Measurements from ENCODE around the gene NFAT5. TPM values are rescaled to one million over a fixed set of nuclear protein-coding genes. Genes with fewer than 3 reads are reported as not detected.

The NFAT5 gene
- total RNA-seq, 1 donor from 2014 or later, result 25.6 TPM

- no peaks in the 10 kb centered on the region for H3K36me3 Mint-ChIP-seq (ENCODE audit: low read depth)
- H3K27ac Mint-ChIP-seq (ENCODE audit: unreplicated experiment), result no peak overlapping the region
- no peaks in the 10 kb centered on the region for H3K27me3 Mint-ChIP-seq (ENCODE audit: low read depth)
- no peaks in the 10 kb centered on the region for H3K4me1 Mint-ChIP-seq
- H3K9me3 Mint-ChIP-seq, result no peaks in the 10 kb centered on the region
- DNase-seq (ENCODE audit: low read depth, low spot score), result no peak
- no peak for TF ChIP-seq CTCF (conservative IDR thresholded peaks at IDR 0.05)
- no peak overlapping the region for H3K4me3 Mint-ChIP-seq
These were observed 141.2 kb downstream of the NFAT5 start for GRCh38 chr16:69706975-69707340.

- H3K4me1 Mint-ChIP-seq, result no peaks in the 10 kb centered on the region
- no peak overlapping the region for H3K27ac Mint-ChIP-seq (ENCODE audit: unreplicated experiment)
- no peak for TF ChIP-seq CTCF (conservative IDR thresholded peaks at IDR 0.05)
- H3K4me3 Mint-ChIP-seq, result no peak overlapping the region
- H3K36me3 Mint-ChIP-seq (ENCODE audit: low read depth), result peaks cover under 1% of the 10 kb centered on the region
- DNase-seq (ENCODE audit: low read depth, low spot score), result no peak
- H3K27me3 Mint-ChIP-seq (ENCODE audit: low read depth), result no peaks in the 10 kb centered on the region
- no peaks in the 10 kb centered on the region for H3K9me3 Mint-ChIP-seq
These were observed 142.3 kb downstream of the NFAT5 start for GRCh38 chr16:69707920-69708683.

- TF ChIP-seq CTCF (conservative IDR thresholded peaks at IDR 0.05), result peak; percentile 82
- Mint-ChIP-seq H3K27me3 (ENCODE audit: low read depth) (no peaks in the 10 kb centered on the region), H3K36me3 (ENCODE audit: low read depth) (peaks cover 4% of the 10 kb centered on the region), H3K9me3 (no peaks in the 10 kb centered on the region), H3K27ac (ENCODE audit: unreplicated experiment) (no peak overlapping the region), H3K4me3 (no peak overlapping the region), H3K4me1 (no peaks in the 10 kb centered on the region)
- no peak for DNase-seq (ENCODE audit: low read depth, low spot score)
These were observed 143.8 kb downstream of the NFAT5 start for GRCh38 chr16:69709456-69710084.

GRCh38 chr16:69711115-69711740 lies 145.5 kb downstream of the NFAT5 start:
- peaks cover 4% of the 10 kb centered on the region for H3K36me3 Mint-ChIP-seq (ENCODE audit: low read depth)
- H3K27me3 Mint-ChIP-seq (ENCODE audit: low read depth), result no peaks in the 10 kb centered on the region
- H3K4me1 Mint-ChIP-seq, result no peaks in the 10 kb centered on the region
- H3K9me3 Mint-ChIP-seq, result no peaks in the 10 kb centered on the region
- no peak overlapping the region for H3K4me3 Mint-ChIP-seq
- no peak for TF ChIP-seq CTCF (conservative IDR thresholded peaks at IDR 0.05)
- no peak overlapping the region for H3K27ac Mint-ChIP-seq (ENCODE audit: unreplicated experiment)
- no peak for DNase-seq (ENCODE audit: low read depth, low spot score)

GRCh38 chr16:69712277-69712676 lies 146.5 kb downstream of the NFAT5 start:
- Mint-ChIP-seq H3K27me3 (ENCODE audit: low read depth) (no peaks in the 10 kb centered on the region), H3K4me3 (no peak overlapping the region), H3K4me1 (peaks cover 7% of the 10 kb centered on the region), H3K9me3 (no peaks in the 10 kb centered on the region), H3K27ac (ENCODE audit: unreplicated experiment) (no peak overlapping the region), H3K36me3 (ENCODE audit: low read depth) (peaks cover 6% of the 10 kb centered on the region)
- no peak for DNase-seq (ENCODE audit: low read depth, low spot score)
- no peak for TF ChIP-seq CTCF (conservative IDR thresholded peaks at IDR 0.05)
